GM21515 (cell line): ENCODE data around the gene COMMD7.
"Not testable (repeated sequence)": the region's sequence is repeated elsewhere in the genome, so short reads cannot be mapped to it uniquely, and the experiment has no call there.

Experiments used
- ATAC-seq: cut with Tn5 transposase; IDR thresholded peaks from one replicate; pipeline ENCODE4 v1.9.1; 2021; ENCODE audit not compliant: unreplicated experiment

Gene COMMD7

GRCh38 chr20:32737371-32738223 lies 5.7 kb downstream of the COMMD7 start:
- ATAC-seq = no peak

GRCh38 chr20:32731882-32732266 lies 11.4 kb downstream of the COMMD7 start:
- ATAC-seq = no peak

GRCh38 chr20:32729334-32729733 lies 13.9 kb downstream of the COMMD7 start:
- not testable (repeated sequence) for ATAC-seq

- not testable (repeated sequence) for ATAC-seq
Measured at GRCh38 chr20:32728435-32728834, 14.8 kb downstream of the COMMD7 start.

- ATAC-seq = no peak
Measured at GRCh38 chr20:32727683-32728082, 15.6 kb downstream of the COMMD7 start.

GRCh38 chr20:32718749-32719348 lies 24.4 kb downstream of the COMMD7 start:
- no peak for ATAC-seq

GRCh38 chr20:32711346-32711745 lies 31.9 kb downstream of the COMMD7 start:
- no peak for ATAC-seq

GRCh38 chr20:32709632-32710121 lies 33.6 kb downstream of the COMMD7 start:
- ATAC-seq = no peak

GRCh38 chr20:32709029-32709631 lies 34.1 kb downstream of the COMMD7 start:
- not testable (repeated sequence) for ATAC-seq

GRCh38 chr20:32707691-32708581 lies 35.3 kb downstream of the COMMD7 start:
- no peak for ATAC-seq

- ATAC-seq = no peak
Measured at GRCh38 chr20:32706486-32706885, 36.8 kb downstream of the COMMD7 start.

- ATAC-seq = no peak
Measured at GRCh38 chr20:32702706-32703425, 40.4 kb downstream of the COMMD7 start.

GRCh38 chr20:32697608-32698007 lies 45.7 kb downstream of the COMMD7 start:
- no peak for ATAC-seq

GRCh38 chr20:32695089-32695488 lies 48.2 kb downstream of the COMMD7 start:
- ATAC-seq = no peak

- ATAC-seq = not testable (repeated sequence)
Measured at GRCh38 chr20:32688966-32689365, 54.3 kb downstream of the COMMD7 start.

GRCh38 chr20:32687180-32687532 lies 56.1 kb downstream of the COMMD7 start:
- no peak for ATAC-seq

GRCh38 chr20:32686530-32687179 lies 56.6 kb downstream of the COMMD7 start:
- no peak for ATAC-seq

GRCh38 chr20:32685541-32686529 lies 57.4 kb downstream of the COMMD7 start:
- no peak for ATAC-seq
